Measurements from ENCODE around the gene PET117.
"Not testable (repeated sequence)": the region's sequence is repeated elsewhere in the genome, so short reads cannot be mapped to it uniquely, and the experiment has no call there.

The PET117 gene

GRCh38 chr20:18137412-18138265 is at the start of gene PET117, which contains the start of gene KAT14:
Gene PET117, plus strand, starts transcription at chr20:18137863. Its CDS starts 93 bp downstream, at chr20:18137956.
Gene KAT14, plus strand, starts transcription at chr20:18137863. Its CDS starts 4,798 bp downstream, at chr20:18142661.
- TF ChIP-seq CTCF (IDR thresholded peaks at IDR 0.05; ENCODE audit: insufficient read depth, low read length, poor library complexity, severe bottlenecking), result peak; percentile 1
- Histone ChIP-seq H3K36me3 (ENCODE audit: control insufficient read depth, insufficient read depth, low read length) (peaks cover 5% of the 10 kb centered on the region), H3K27me3 (replicated peaks; ENCODE audit: control insufficient read depth, insufficient read depth, low read length) (no peaks in the 10 kb centered on the region), H3K4me3 (replicated peaks; ENCODE audit: low read depth, low read length) (peak within 1 kb of the TSS; percentile 85)
- peak; percentile 98 for DNase-seq (ENCODE audit: extremely low read depth, insufficient read length)

GRCh38 chr20:18088298-18088697 is 49.4 kb upstream of the PET117 start:
- not testable (repeated sequence) for H3K27me3 ChIP-seq (replicated peaks; ENCODE audit: control insufficient read depth, insufficient read depth, low read length); H3K4me3 ChIP-seq (replicated peaks; ENCODE audit: low read depth, low read length); H3K36me3 ChIP-seq (ENCODE audit: control insufficient read depth, insufficient read depth, low read length); DNase-seq (ENCODE audit: extremely low read depth, insufficient read length)

- not testable (repeated sequence) for H3K36me3 ChIP-seq (ENCODE audit: control insufficient read depth, insufficient read depth, low read length); H3K4me3 ChIP-seq (replicated peaks; ENCODE audit: low read depth, low read length); DNase-seq (ENCODE audit: extremely low read depth, insufficient read length); H3K27me3 ChIP-seq (replicated peaks; ENCODE audit: control insufficient read depth, insufficient read depth, low read length)
These were observed 48.8 kb upstream of the PET117 start for GRCh38 chr20:18088841-18089240.

GRCh38 chr20:18090044-18090443 is 47.6 kb upstream of the PET117 start:
- Histone ChIP-seq H3K27me3 (replicated peaks; ENCODE audit: control insufficient read depth, insufficient read depth, low read length) (no peaks in the 10 kb centered on the region), H3K4me3 (replicated peaks; ENCODE audit: low read depth, low read length) (no peak overlapping the region), H3K36me3 (ENCODE audit: control insufficient read depth, insufficient read depth, low read length) (no peaks in the 10 kb centered on the region)
- DNase-seq (ENCODE audit: extremely low read depth, insufficient read length), result no peak
- TF ChIP-seq CTCF (IDR thresholded peaks at IDR 0.05; ENCODE audit: insufficient read depth, low read length, poor library complexity, severe bottlenecking), result no peak

- H3K4me3 ChIP-seq (replicated peaks; ENCODE audit: low read depth, low read length), result no peak overlapping the region
- no peaks in the 10 kb centered on the region for H3K27me3 ChIP-seq (replicated peaks; ENCODE audit: control insufficient read depth, insufficient read depth, low read length)
- DNase-seq (ENCODE audit: extremely low read depth, insufficient read length), result no peak
- TF ChIP-seq CTCF (IDR thresholded peaks at IDR 0.05; ENCODE audit: insufficient read depth, low read length, poor library complexity, severe bottlenecking), result no peak
- no peaks in the 10 kb centered on the region for H3K36me3 ChIP-seq (ENCODE audit: control insufficient read depth, insufficient read depth, low read length)
These were observed 47.2 kb upstream of the PET117 start for GRCh38 chr20:18090477-18090876.

GRCh38 chr20:18091623-18092022 is 46.0 kb upstream of the PET117 start:
- H3K27me3 ChIP-seq (replicated peaks; ENCODE audit: control insufficient read depth, insufficient read depth, low read length), result no peaks in the 10 kb centered on the region
- DNase-seq (ENCODE audit: extremely low read depth, insufficient read length), result no peak
- TF ChIP-seq CTCF (IDR thresholded peaks at IDR 0.05; ENCODE audit: insufficient read depth, low read length, poor library complexity, severe bottlenecking), result no peak
- no peak overlapping the region for H3K4me3 ChIP-seq (replicated peaks; ENCODE audit: low read depth, low read length)
- no peaks in the 10 kb centered on the region for H3K36me3 ChIP-seq (ENCODE audit: control insufficient read depth, insufficient read depth, low read length)

Measured in GM06990 (cell line).